ENCODE measurements around the gene GRIK5. TPM values are rescaled to one million over a fixed set of nuclear protein-coding genes. Genes with fewer than 3 reads are reported as not detected.

The GRIK5 gene
- total and polyA plus RNA-seq, 2 of the 8 experiments (the other 6 are each of a cell fraction or from before 2014, with no cell fraction given) = 17.8 to 42.9 TPM

DNA sequence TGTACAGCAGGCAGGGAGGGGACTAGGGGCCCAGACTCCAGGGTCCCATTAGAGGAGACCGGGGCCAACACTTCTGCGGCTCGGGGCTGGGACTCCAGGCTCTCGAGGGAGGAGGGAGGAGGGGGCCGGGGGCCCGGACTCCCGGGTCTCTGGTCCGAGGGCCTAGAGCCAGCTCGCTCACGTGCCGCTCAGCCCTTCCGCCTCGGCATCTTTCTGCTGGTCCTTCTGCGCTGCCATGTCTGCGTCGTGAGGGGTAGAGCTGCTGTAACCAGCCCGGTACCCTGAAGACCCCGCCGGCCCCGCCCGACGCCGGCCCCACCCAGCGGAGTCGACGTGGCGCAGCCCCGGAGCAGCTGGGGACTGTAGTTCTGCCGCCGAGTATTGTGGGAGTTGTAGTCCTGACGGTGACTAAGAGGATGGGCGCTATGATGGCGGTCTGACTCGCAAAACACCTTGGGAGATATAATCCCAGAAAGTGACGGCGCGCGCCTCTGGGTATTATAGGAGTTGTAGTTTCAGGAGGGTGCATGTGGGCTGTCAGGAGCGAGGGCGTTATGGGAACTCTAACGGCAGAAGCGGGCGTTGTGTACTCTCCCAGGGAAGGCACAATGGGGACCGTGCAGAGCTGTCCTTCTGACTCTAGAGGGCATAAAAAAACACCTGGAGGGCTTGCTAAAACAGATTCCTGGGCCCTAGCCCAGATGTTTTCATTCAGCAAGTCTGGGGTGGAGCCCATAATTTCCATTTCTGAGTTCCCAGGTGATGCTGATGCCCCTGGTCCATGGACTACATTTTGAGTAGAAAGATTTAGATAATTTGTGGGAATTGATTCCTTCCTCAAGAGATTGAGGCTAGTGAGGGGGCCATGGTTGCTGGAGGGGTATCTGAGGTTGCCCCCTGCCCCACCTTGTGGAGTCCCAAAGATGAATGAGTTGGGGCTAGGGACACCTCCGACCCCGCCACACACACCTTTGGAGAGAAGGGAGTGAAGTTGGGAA is 110.7 kb downstream of the GRIK5 start, which contains the start of gene RABAC1 (continued):
- TF ChIP-seq ASH2L (IDR thresholded peaks at IDR 0.05; ENCODE audit: low read length) = no peak
- TF ChIP-seq TAF7 (optimal IDR thresholded peaks at IDR 0.05; ENCODE audit: borderline replicate concordance, low read depth, low read length) = no peak
- no peak for TF ChIP-seq NRF1 (IDR thresholded peaks at IDR 0.05; ENCODE audit: low read depth, low read length)
- no peak for TF ChIP-seq SP1 (IDR thresholded peaks at IDR 0.05; ENCODE audit: low read depth, low read length)
- no peak for TF ChIP-seq TEAD4 (IDR thresholded peaks at IDR 0.05; ENCODE audit: low read depth, low read length)
- TF ChIP-seq POLR2A (IDR thresholded peaks at IDR 0.05; ENCODE audit: control extremely low read depth in 1 of 2, low read depth in 2 of 2, low read length in 2 of 2) = peak in 1 of 2 experiments; percentile 75; a peak in 1 of 3 replicates
- no peak for TF ChIP-seq EGR1 (IDR thresholded peaks at IDR 0.05; ENCODE audit: borderline replicate concordance, low read depth, low read length)
- TF ChIP-seq TBP (IDR thresholded peaks at IDR 0.05; ENCODE audit: low read depth, low read length) = 0 out of 2 replicates have a peak, but pooled peaks have one; percentile 57
- TF ChIP-seq, protein P1, sequence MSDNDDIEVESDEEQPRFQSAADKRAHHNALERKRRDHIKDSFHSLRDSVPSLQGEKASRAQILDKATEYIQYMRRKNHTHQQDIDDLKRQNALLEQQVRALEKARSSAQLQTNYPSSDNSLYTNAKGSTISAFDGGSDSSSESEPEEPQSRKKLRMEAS (IDR thresholded peaks at IDR 0.05) = peak; percentile 33; the same call in 1 of the 2 replicates
- TF ChIP-seq HDAC2 (IDR thresholded peaks at IDR 0.05; ENCODE audit: borderline replicate concordance in 1 of 2, low read depth in 2 of 2, low read length in 2 of 2) = no peak
- no peak for TF ChIP-seq SUZ12 (IDR thresholded peaks at IDR 0.05; ENCODE audit: low read length)
- TF ChIP-seq HDAC6 (IDR thresholded peaks at IDR 0.05; ENCODE audit: low read depth, low read length) = no peak
- no peak for TF ChIP-seq POU5F1 (IDR thresholded peaks at IDR 0.05; ENCODE audit: low read depth, low read length)
- TF ChIP-seq EP300 (IDR thresholded peaks at IDR 0.05; ENCODE audit: borderline replicate concordance in 1 of 2, low read depth in 2 of 2, low read length in 2 of 2) = no peak
- TF ChIP-seq PHF8 (conservative IDR thresholded peaks at IDR 0.05; ENCODE audit: low read depth, low read length) = 0 out of 2 replicates have a peak, but pooled peaks have one; percentile 53
- TF ChIP-seq KDM5A (IDR thresholded peaks at IDR 0.05; ENCODE audit: low read length) = 0 out of 2 replicates have a peak, but pooled peaks have one; percentile 1
- TF ChIP-seq SAP30 (IDR thresholded peaks at IDR 0.05; ENCODE audit: insufficient read depth, insufficient replicate concordance, low read length) = no peak
- no peak for TF ChIP-seq CHD1 (IDR thresholded peaks at IDR 0.05; ENCODE audit: low read depth, low read length)
- TF ChIP-seq, protein P2, sequence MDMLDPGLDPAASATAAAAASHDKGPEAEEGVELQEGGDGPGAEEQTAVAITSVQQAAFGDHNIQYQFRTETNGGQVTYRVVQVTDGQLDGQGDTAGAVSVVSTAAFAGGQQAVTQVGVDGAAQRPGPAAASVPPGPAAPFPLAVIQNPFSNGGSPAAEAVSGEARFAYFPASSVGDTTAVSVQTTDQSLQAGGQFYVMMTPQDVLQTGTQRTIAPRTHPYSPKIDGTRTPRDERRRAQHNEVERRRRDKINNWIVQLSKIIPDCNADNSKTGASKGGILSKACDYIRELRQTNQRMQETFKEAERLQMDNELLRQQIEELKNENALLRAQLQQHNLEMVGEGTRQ (IDR thresholded peaks at IDR 0.05; ENCODE audit: low read length) = 0 out of 2 replicates have a peak, but pooled peaks have one; percentile 12
- no peak for TF ChIP-seq GTF2F1 (IDR thresholded peaks at IDR 0.05; ENCODE audit: borderline replicate concordance, low read depth, low read length)
- TF ChIP-seq YY1 (IDR thresholded peaks at IDR 0.05; ENCODE audit: low read depth, low read length) = peak; percentile 94
- no peak for TF ChIP-seq ZNF274 (IDR thresholded peaks at IDR 0.05; ENCODE audit: borderline replicate concordance, extremely low read depth, low read length)
